GM19467 (cell line): Measurements from ENCODE around the gene TALDO1.

Experiments used
- ATAC-seq: cut with Tn5 transposase; IDR thresholded peaks from one replicate; pipeline ENCODE4 v1.9.1; 2021; ENCODE audit warnings: mild to moderate bottlenecking, moderate library complexity; ENCODE audit not compliant: unreplicated experiment

The TALDO1 gene

DNA sequence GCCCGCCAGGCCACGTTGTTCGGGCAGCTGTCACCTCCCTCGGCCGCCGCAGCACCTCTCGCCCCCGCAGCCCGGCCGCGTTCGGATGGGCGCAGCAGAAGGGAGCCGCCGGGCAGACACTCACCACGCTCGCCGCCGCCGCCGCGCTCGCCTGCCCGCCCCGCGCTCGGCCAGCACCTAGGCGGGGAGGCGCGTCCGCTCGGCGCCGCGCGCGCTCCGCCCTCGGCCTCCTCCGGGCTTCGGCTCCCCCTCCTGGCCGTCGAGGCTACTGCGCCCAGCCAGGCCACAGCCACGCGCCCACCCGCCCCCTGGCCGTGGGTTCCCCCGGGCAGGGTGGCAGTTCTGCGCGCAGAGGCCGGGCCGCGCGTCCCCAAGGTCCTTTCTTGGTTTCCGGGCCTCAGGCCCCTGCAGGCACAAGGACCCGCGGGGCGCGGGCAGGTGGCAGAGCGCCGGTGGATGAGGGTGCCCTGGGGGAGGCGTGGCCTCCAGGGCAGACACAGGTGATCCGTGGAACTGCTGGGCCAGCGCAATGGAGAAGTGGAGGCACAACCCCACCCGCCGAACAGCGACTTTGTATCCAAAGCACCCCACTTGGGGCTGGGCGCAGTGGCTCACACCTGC is 50.9 kb downstream of the TALDO1 start, which contains the start of gene SLC25A22:
Gene SLC25A22 (minus strand): TSS at position 189 of the 621 bp plus-strand sequence. CDS start 3,275 bp downstream, outside the sequence.
- ATAC-seq: peak; percentile 52

GRCh38 chr11:799641-800316 is 52.5 kb downstream of the TALDO1 start:
- no peak for ATAC-seq

GRCh38 chr11:800473-800872 is 53.2 kb downstream of the TALDO1 start:
- no peak for ATAC-seq

GRCh38 chr11:801097-801780 is 54.0 kb downstream of the TALDO1 start:
- ATAC-seq: no peak

- no peak for ATAC-seq
Measured at GRCh38 chr11:802018-802617, 54.9 kb downstream of the TALDO1 start.

DNA sequence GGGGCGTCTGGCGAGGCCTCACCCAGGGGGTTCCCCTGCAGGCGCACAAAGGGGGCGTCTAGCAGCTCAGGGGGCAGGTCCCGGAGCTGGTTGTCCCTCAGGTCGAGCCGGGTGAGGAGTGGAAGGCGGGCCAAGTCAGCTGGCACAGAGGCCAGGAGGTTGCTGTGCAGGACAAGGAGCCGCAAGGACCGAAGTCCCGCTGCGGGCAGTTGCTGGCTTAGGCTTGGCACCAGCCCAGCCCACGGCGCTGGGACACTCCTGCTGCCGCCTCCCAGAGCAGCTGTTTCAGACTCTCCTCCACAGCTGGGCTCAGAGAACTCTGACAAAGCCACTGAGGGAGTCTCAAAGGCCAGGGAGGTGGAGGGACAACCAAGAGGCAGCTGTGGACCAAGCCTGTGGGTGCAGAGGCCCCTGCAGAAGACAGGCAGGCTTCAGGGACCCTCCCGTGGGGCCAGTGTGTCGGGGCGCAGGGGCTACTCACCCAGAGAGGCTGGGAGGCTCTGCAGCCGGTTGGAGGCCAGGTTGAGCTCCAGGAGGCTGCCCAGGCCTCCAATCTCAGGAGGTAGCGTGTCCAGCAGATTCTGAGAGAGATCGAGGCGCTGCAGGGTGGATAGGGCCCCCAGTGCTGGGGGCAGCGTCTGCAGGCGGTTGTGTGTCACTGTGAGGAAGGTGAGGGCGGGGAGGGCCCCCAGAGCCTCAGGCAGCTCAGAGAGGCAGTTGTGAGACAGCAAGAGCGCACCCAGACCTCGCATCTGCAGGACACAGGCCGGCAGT is 55.6 kb downstream of the TALDO1 start:
- ATAC-seq: no peak

GRCh38 chr11:803467-803742 is 56.1 kb downstream of the TALDO1 start:
- ATAC-seq: no peak

- no peak for ATAC-seq
Measured at GRCh38 chr11:803770-804598, 56.7 kb downstream of the TALDO1 start.

- no peak for ATAC-seq
Measured at GRCh38 chr11:804599-804964, 57.3 kb downstream of the TALDO1 start.

GRCh38 chr11:808427-809286 is 61.4 kb downstream of the TALDO1 start:
- no peak for ATAC-seq

DNA sequence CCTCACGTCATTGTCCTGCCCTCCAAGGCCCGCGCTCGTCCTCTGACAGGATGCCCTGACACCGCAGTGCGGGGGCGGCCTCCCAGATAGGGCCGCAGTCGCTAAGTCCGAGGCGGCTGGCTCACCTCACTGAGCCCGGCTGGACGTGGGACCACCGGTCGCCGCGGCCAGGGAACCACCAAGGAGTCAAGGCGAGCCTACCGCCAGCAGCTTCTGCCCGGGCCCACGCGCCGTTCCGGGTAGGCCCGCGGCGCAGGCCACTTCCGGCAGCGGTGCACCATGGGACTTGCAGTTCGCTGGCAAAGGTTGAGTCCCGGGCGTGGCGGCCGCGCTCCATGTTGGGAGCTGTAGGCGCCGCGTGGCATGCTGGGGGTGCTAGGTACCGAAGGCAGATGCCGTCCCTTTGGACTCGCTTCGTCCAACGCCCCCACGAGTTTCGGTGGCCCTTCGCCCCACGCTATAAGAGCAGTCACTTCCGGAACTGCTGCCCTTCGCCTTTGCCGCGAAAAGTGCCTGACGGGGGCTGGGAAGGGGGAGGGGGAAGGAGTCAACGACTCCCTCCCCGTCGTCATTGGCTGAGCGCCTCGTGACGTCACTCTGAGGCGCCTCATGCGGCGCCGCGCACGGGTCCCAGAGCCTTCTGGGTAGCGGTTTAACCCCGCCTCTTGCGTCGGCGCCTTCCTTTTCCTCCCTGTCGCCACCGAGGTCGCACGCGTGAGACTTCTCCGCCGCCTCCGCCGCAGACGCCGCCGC is 62.2 kb downstream of the TALDO1 start, which contains the start of gene RPLP2:
Gene RPLP2 (plus strand): TSS at position 681 of the 753 bp plus-strand sequence. CDS start 268 bp downstream, outside the sequence.
- peak; percentile 59 for ATAC-seq

DNA sequence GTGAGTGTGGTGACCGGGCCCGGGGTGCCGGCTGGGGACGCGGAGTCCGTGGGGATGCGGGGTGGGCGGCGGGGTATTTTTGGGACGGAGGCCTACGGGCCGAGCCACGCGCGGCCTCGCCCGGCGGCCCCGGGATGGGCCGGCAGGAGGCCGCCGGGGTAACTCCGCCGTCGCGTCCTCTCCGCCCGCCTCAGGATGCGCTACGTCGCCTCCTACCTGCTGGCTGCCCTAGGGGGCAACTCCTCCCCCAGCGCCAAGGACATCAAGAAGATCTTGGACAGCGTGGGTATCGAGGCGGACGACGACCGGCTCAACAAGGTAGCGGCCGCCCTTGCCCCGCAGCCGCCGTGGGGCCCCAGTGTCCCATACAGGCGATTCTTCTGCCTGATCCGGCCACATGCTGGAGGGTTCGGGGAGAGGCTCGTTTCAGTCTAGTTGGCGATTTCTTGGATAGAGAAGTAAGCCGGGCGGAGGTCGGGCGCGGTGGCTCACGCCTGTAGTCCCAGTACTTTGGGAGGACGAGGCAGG is 62.8 kb downstream of the TALDO1 start:
- peak; percentile 6 for ATAC-seq

- ATAC-seq: no peak
Measured at GRCh38 chr11:811446-812245, 64.4 kb downstream of the TALDO1 start.

DNA sequence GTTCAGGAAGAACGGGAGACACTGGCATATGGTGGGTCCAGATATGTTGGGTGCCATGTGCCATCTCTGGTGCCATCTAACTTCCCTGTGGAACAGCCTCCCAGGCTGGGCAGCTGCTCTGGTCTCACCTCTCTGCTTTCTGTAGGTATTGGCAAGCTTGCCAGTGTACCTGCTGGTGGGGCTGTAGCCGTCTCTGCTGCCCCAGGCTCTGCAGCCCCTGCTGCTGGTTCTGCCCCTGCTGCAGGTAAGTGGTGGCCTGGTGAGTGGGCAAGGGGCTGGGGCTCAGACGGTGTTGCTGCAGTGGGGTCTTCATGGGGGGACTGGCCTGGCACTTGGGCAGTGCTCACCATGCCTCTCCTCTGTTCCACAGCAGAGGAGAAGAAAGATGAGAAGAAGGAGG is 65.1 kb downstream of the TALDO1 start:
- no peak for ATAC-seq

- ATAC-seq: no peak
Measured at GRCh38 chr11:813072-813455, 65.8 kb downstream of the TALDO1 start.

GRCh38 chr11:813456-814096 is 66.3 kb downstream of the TALDO1 start:
- no peak for ATAC-seq
